Left lobe of liver (tissue), 2 donors: ENCODE results near the gene MYOG. TPM values are rescaled to one million over a fixed set of nuclear protein-coding genes. Genes with fewer than 3 reads are reported as not detected.

ENCODE experiments used
- ATAC-seq: fragments of 200-7000 bp; cut with Tn5 transposase; one replicate; pipeline ENCODE4 v1.9.1; 2020; ENCODE audit warnings: mild to moderate bottlenecking, moderate library complexity
- DNase-seq: peaks from one replicate; pipeline ENCODE4 v3.0.0-alpha.2; 2020; ENCODE audit warnings: low spot score
- total RNA-seq: library from RNA; stranded (reverse); gene quantifications from one replicate; pipeline ENCODE4 v1.2.1, GENCODE V29; 2021
- donor health status: DM: no; HTN: no; CAD: no; lungs with moderate emphysema.
- donor health status: DM: no; HTN: yes; CAD: no.

MYOG gene
- not detected for total RNA-seq

DNA sequence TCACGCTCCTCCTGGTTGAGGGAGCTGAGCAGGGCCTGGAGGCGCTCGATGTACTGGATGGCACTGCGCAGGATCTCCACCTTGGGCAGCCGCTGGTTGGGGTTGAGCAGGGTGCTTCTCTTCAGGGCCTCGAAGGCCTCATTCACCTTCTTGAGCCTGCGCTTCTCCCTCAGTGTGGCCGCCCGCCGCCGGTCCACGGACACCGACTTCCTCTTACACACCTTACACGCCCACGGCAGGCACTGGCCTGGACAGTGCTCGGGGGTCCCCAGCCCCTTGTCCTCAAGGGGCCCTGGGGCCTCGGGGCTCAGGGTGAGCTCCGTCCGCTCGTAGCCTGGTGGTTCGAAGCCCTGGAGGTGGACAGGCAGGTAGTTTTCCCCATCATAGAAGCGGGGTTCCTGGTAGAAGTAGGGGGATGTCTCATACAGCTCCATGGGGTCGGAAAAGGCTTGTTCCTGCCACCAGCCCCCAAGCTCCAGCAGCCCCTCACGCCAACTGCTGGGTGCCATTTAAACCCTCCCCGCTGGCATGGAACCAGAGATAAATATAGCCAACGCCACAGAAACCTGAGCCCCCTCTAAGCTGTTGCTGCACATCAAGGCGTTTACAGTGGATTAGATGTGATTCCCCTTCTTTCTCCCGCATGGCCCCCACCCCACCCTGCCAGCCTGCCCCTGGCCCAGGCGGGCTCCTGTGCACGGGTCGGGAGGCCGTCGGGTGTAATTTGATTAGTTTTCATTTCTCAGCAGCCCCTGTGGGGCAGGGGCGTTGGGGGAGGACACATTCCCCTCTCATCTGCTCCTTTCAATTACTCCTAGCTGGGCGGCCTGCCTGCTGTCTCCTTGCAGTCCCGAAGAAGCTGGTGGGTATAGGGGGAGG is at the start of gene MYOG:
MYOG (minus strand) TSS at position 485 of the 879 bp plus-strand sequence; CDS start at position 434, 51 bp downstream.
- DNase-seq = peak; percentile 33

GRCh38 chr1:203133970-203134725 is 48.3 kb upstream of the MYOG start:
- no peak for ATAC-seq
- no peak for DNase-seq

More for the DNA sequence above, at the start of gene MYOG:
- ATAC-seq = no peak

GRCh38 chr1:203131548-203132200 is 45.9 kb upstream of the MYOG start:
- DNase-seq = peak; percentile 33

GRCh38 chr1:203130358-203130985 is 44.7 kb upstream of the MYOG start:
- DNase-seq = peak; percentile 38
- ATAC-seq = no peak

More at GRCh38 chr1:203131548-203132200, 45.9 kb upstream of the MYOG start:
- no peak for ATAC-seq

- ATAC-seq (peak; percentile 45), DNase-seq (peak; percentile 58)
Observed at GRCh38 chr1:203129501-203130231, 43.9 kb upstream of the MYOG start.

- ATAC-seq = no peak
- DNase-seq = peak; percentile 41
Observed at GRCh38 chr1:203128716-203129500, 43.1 kb upstream of the MYOG start.

DNA sequence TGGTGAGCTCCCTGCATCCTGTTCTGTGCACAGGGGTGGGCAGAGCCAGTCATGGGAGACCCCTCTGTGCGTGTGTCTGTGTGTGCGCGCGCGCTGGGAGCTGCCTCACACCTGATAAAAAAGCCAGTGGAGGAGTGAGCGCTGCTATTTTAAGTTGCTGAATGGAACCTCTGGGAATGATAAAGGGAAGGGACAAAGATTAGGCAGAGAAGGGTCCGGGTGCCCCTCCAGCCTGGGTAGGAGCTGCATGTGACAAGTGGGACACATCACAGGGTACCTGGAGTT is 42.6 kb upstream of the MYOG start:
- no peak for ATAC-seq
- no peak for DNase-seq

- DNase-seq (peak; percentile 66), ATAC-seq (peak; percentile 93)
Observed at GRCh38 chr1:203127666-203128430, 42.0 kb upstream of the MYOG start, which contains the start of gene ADORA1. Gene ADORA1, plus strand, starts transcription at chr1:203127726. Its CDS starts 1,116 bp downstream, at chr1:203128842.

GRCh38 chr1:203126866-203127665 is 41.3 kb upstream of the MYOG start:
- ATAC-seq (peak; percentile 2), DNase-seq (peak; percentile 35)

DNA sequence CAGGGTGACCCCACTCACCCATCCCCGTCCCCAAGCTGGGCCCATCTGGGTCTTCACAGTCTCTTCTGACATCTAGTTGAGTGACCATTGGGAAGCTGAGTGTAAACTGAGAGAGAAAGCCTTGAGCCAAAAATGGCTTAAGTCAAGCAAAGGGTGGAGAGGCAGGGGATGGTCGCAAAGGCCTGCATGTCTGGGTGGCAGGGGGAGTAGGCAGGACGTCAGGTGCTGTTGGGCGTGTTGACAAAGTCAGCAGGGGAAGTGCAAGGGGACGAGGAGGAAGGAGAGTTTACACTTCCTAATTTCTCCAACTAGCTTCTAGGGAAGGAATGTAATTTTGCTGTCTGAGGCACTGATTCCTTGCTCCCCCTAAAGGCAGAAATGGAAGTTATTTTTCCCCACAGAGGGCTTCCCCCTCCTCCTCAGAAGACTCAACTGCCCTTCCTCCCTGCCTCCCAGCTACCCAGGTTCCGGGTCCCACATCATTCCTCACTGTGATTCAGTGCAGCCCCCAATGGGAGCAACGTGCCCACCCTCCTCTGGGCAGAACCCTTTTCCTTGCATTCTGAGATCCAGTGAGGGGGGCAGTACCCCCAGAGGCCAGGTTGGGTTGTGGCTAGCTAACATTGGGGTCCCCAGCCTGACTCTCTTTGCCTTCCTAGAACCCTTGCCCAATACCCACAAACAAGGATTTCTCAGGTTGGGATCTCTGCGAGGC is 40.5 kb upstream of the MYOG start:
- ATAC-seq = peak; percentile 20
- DNase-seq = peak; percentile 27

- ATAC-seq (no peak), DNase-seq (peak; percentile 21)
Observed at GRCh38 chr1:203124546-203125317, 38.9 kb upstream of the MYOG start.

DNA sequence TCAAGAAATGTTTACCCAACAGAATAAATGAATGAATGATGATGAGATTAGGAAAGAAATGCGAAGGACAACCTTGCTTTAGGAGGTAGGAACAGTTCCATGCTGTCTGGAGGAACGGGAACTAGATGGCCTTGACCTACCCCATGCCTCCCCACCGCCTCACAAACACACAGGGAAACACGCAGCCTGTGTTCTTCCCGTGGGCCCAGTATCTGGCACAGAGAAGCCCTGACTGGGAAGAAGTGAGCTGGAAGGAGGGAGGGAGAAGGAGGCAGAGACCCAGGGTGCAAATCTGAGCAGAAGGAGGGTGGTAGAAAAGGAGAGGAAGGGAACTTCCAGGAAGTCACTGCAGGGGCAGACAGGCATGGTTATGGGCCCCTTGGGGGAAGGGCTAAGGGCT is 38.2 kb upstream of the MYOG start:
- ATAC-seq (no peak), DNase-seq (peak; percentile 30)

GRCh38 chr1:203122159-203122558 is 36.3 kb upstream of the MYOG start:
- DNase-seq (peak; percentile 21), ATAC-seq (no peak)

GRCh38 chr1:203121186-203122015 is 35.6 kb upstream of the MYOG start:
- peak; percentile 33 for DNase-seq

DNA sequence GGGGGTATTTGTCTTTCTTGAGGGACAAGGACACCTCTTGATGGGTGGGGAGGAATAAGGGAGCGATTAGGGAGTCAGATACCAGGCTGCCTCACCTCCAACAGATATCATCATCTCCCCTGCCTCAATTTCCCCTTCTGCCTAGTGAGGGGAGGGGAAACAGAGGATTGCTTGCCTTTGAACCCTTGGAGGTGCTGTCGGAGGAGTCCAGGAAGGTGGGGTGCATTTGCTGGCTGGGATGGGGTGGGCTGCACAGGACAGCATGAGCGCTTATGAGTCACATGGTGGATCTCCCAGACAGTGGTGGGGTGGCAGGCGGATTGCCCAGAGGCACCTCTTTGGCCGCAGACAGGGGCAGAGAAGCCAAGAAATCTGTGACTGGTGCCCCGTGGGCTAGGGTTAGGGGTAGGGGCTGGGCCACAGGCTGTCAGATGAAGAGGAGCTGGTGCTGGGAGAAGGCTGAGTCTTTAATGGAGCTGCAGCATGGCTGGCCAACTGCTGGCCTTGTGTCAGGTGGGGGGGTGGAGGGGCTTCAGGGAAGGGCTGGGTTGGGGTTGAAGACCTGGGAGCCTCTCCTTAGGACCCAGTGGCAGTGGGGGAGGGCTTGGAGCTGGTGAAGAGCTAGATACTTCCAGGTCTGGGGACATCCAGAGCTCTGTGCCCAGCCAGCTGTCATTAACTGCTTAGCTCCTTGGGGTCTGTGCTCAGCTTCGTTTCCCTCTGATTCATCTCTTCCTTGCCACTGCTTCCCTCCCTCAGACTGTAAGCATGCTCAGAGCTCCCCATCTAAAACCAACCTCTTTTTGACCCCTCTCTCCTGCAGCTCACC is 34.7 kb upstream of the MYOG start:
- peak; percentile 30 for DNase-seq

More at GRCh38 chr1:203121186-203122015, 35.6 kb upstream of the MYOG start:
- ATAC-seq = no peak

More for the DNA sequence above, 34.7 kb upstream of the MYOG start:
- no peak for ATAC-seq
